OCI-LY7 (cell line): ENCODE measurements around the gene DLGAP3. TPM values are rescaled to one million over a fixed set of nuclear protein-coding genes. Genes with fewer than 3 reads are reported as not detected.
"Not testable (repeated sequence)": the region's sequence is repeated elsewhere in the genome, so short reads cannot be mapped to it uniquely, and the experiment has no call there.

Source experiments
- BruUV-seq: library from RNA; stranded (reverse); fragments of 400-500 nt; replicated peaks from 2 replicates; lab custom pipeline; 2021; lab: Mats Ljungman, UMichigan
- CTCF ChIA-PET: fragments of 300-600 bp; sonication (Branson Sonifier 250); formaldehyde crosslinking; loops from one replicate; lab custom pipeline; 2022; ENCODE audit warnings: antibody characterized with exemption; ENCODE audit not compliant: unreplicated experiment; lab: Charles Lee
- POLR2A ChIA-PET: fragments of 300-600 bp; sonication (Branson Sonifier 250); formaldehyde crosslinking; loops from one replicate; lab custom pipeline; 2022; ENCODE audit warnings: antibody characterized with exemption; lab: Charles Lee
- DNase-seq: peaks from one replicate; pipeline ENCODE4 v3.0.0-alpha.2; 2015; ENCODE audit warnings: low spot score
- H2AFZ ChIP-seq: fragments of 200-600 bp; sonication (generic), shearing (Covaris generic); 2 replicates; pipeline ENCODE4 v1.6.1; 2014; ENCODE audit warnings: mild to moderate bottlenecking, antibody characterized with exemption, low read length, moderate library complexity
- H3K27ac ChIP-seq: fragments of 200-600 bp; sonication (generic); 2 replicates; pipeline ENCODE4 v1.5.1; 2014; ENCODE audit warnings: mixed run types, low read depth, mild to moderate bottlenecking, moderate library complexity, low read length, inconsistent platforms; ENCODE audit not compliant: poor library complexity, severe bottlenecking
- H3K36me3 ChIP-seq: fragments of 200-600 bp; sonication (generic); 2 replicates; pipeline ENCODE4 v1.6.1; 2014; ENCODE audit warnings: mild to moderate bottlenecking, antibody characterized with exemption, low read length, moderate library complexity, mixed read lengths; ENCODE audit not compliant: insufficient read depth
- H3K4me1 ChIP-seq: fragments of 200-600 bp; sonication (generic); 2 replicates; pipeline ENCODE4 v1.5.1; 2014; ENCODE audit warnings: mild to moderate bottlenecking, low read length; ENCODE audit not compliant: insufficient read depth, poor library complexity, severe bottlenecking
- H3K4me2 ChIP-seq: fragments of 200-600 bp; sonication (generic); 2 replicates; pipeline ENCODE4 v1.6.1; 2014; ENCODE audit warnings: mild to moderate bottlenecking, low read length
- H3K4me3 ChIP-seq: fragments of 200-600 bp; sonication (generic); 2 replicates; pipeline ENCODE4 v1.5.1; 2014; ENCODE audit warnings: mild to moderate bottlenecking, low read depth, low read length; ENCODE audit not compliant: poor library complexity, severe bottlenecking
- H3K79me2 ChIP-seq: fragments of 200-600 bp; sonication (generic); 2 replicates; pipeline ENCODE4 v1.6.1; 2016; ENCODE audit warnings: low read depth, mild to moderate bottlenecking, low read length, moderate library complexity, mixed read lengths; ENCODE audit not compliant: insufficient read depth
- H3K9me2 ChIP-seq: fragments of 200-600 bp; sonication (generic); 2 replicates; pipeline ENCODE4 v1.6.1; 2016; ENCODE audit warnings: mild to moderate bottlenecking, low read length, mixed read lengths; ENCODE audit not compliant: insufficient read depth
- H3K9me3 ChIP-seq: fragments of 200-600 bp; sonication (generic); 2 replicates; pipeline ENCODE4 v1.6.1; 2014; ENCODE audit warnings: mild to moderate bottlenecking, mixed run types, low read length, mixed read lengths
- H4K20me1 ChIP-seq: fragments of 200-600 bp; sonication (generic); 2 replicates; pipeline ENCODE4 v1.6.1; 2014; ENCODE audit warnings: mild to moderate bottlenecking, antibody characterized with exemption, low read length, moderate library complexity, mixed read lengths; ENCODE audit not compliant: insufficient read depth
- CTCF ChIP-seq: fragments of 200-600 bp; sonication (generic); conservative IDR thresholded peaks from 2 replicates; pipeline ENCODE4 v1.5.1; 2014; ENCODE audit warnings: mild to moderate bottlenecking, antibody characterized with exemption, low read length, moderate library complexity, mixed read lengths
- EZH2phosphoT487 ChIP-seq: fragments of 200-600 bp; sonication (generic); IDR thresholded peaks from 2 replicates; pipeline ENCODE4 v1.6.1; 2018; ENCODE audit warnings: low read depth, borderline replicate concordance, mild to moderate bottlenecking, mixed run types, antibody characterized with exemption, low read length, moderate library complexity, mixed read lengths
- intact Hi-C: fragments of 100-400 bp; cut with micrococcal nuclease; formaldehyde crosslinking; loops from one replicate; pipeline ENCODE4 v1.10.0; 2022; ENCODE audit not compliant: unreplicated experiment
- total RNA-seq, 2 experiments: library from RNA; depleted of rRNA in 1 of 2; stranded (reverse); fragments of >200 nt in 1 of 2; shearing (Covaris generic) in 1 of 2; gene quantifications; 2 replicates each; pipeline ENCODE4 v1.2.3, GENCODE V29; 2014 to 2022

The DLGAP3 gene
- total RNA-seq, 2 experiments from 2014 or later, result 0.44 to 0.47 TPM

- no peaks in the 10 kb centered on the region for H3K4me1 ChIP-seq
- POLR2A ChIA-PET, result interaction anchor here (1.4 kb wide), 1 partner anchor 12 kb away, joined by 3 read pairs; the partner anchor contains the start of gene TMEM35B
- BruUV-seq, result no TSS peak
- no peaks in the 10 kb centered on the region for H3K79me2 ChIP-seq
- no peaks in the 10 kb centered on the region for H3K9me2 ChIP-seq
- no peak overlapping the region for H2AFZ ChIP-seq
- CTCF ChIA-PET, result no interaction called here
- no peak overlapping the region for H3K4me3 ChIP-seq
- H3K27ac ChIP-seq, result no peak overlapping the region
- H3K36me3 ChIP-seq, result no peaks in the 10 kb centered on the region
- no peak for DNase-seq
- H3K9me3 ChIP-seq, result no peaks in the 10 kb centered on the region
- H3K4me2 ChIP-seq, result no peak overlapping the region
- no peaks in the 10 kb centered on the region for H4K20me1 ChIP-seq
- TF ChIP-seq CTCF (no peak), EZH2phosphoT487 (no peak)
- intact Hi-C loops, result no loop called here
Observed at GRCh38 chr1:34973326-34973725, 43.9 kb upstream of the DLGAP3 start.

- no peaks in the 10 kb centered on the region for H4K20me1 ChIP-seq
- H3K36me3 ChIP-seq, result no peaks in the 10 kb centered on the region
- H3K9me3 ChIP-seq, result no peaks in the 10 kb centered on the region
- H3K4me3 ChIP-seq, result no peak overlapping the region
- H3K79me2 ChIP-seq, result no peaks in the 10 kb centered on the region
- H3K9me2 ChIP-seq, result no peaks in the 10 kb centered on the region
- no peak overlapping the region for H2AFZ ChIP-seq
- no peak overlapping the region for H3K27ac ChIP-seq
- DNase-seq, result no peak
- intact Hi-C loops, result no loop called here
- no peak overlapping the region for H3K4me2 ChIP-seq
- TF ChIP-seq CTCF, result no peak
- TF ChIP-seq EZH2phosphoT487, result no peak
- ChIA-PET POLR2A (no interaction called here), CTCF (no interaction called here)
- BruUV-seq, result no TSS peak
- no peaks in the 10 kb centered on the region for H3K4me1 ChIP-seq
Observed at GRCh38 chr1:34970829-34971228, 41.4 kb upstream of the DLGAP3 start.

GRCh38 chr1:34970220-34970735 is 40.8 kb upstream of the DLGAP3 start:
- H3K4me2 ChIP-seq, result no peak overlapping the region
- no peaks in the 10 kb centered on the region for H3K9me2 ChIP-seq
- no peak overlapping the region for H3K27ac ChIP-seq
- ChIA-PET CTCF (no interaction called here), POLR2A (no interaction called here)
- H2AFZ ChIP-seq, result no peak overlapping the region
- H3K4me3 ChIP-seq, result no peak overlapping the region
- no peaks in the 10 kb centered on the region for H4K20me1 ChIP-seq
- TF ChIP-seq CTCF, result no peak
- TF ChIP-seq EZH2phosphoT487, result no peak
- H3K36me3 ChIP-seq, result no peaks in the 10 kb centered on the region
- H3K79me2 ChIP-seq, result no peaks in the 10 kb centered on the region
- intact Hi-C loops, result no loop called here
- BruUV-seq, result no TSS peak
- no peak for DNase-seq
- H3K9me3 ChIP-seq, result no peaks in the 10 kb centered on the region
- no peaks in the 10 kb centered on the region for H3K4me1 ChIP-seq

- H3K4me1 ChIP-seq, H2AFZ ChIP-seq, H3K9me3 ChIP-seq, H3K27ac ChIP-seq, H3K4me3 ChIP-seq, H3K36me3 ChIP-seq, H3K79me2 ChIP-seq, H3K9me2 ChIP-seq, intact Hi-C loops, BruUV-seq, H3K4me2 ChIP-seq, POLR2A ChIA-PET, H4K20me1 ChIP-seq, CTCF ChIA-PET, DNase-seq: not testable (repeated sequence)
Observed at GRCh38 chr1:34968297-34968696, 38.8 kb upstream of the DLGAP3 start.
